T-helper 1 cell treated with Interleukin-12 subunit alpha and Interleukin-12 subunit beta and Interleukin-4 antibody, amounts not matched to agents 30 μg/mL and 1 μg/mL, for 36 hours (primary cell): Measurements from ENCODE around the gene INCA1.

Experiments
- H3K27ac Mint-ChIP-seq: one replicate; pipeline ENCODE4 v1.8.0; 2021; ENCODE audit warnings: mild to moderate bottlenecking, mixed read lengths
- H3K27me3 Mint-ChIP-seq: one replicate; pipeline ENCODE4 v1.8.0; 2021; ENCODE audit warnings: low read depth, mixed read lengths
- H3K36me3 Mint-ChIP-seq: one replicate; pipeline ENCODE4 v1.8.0; 2021; ENCODE audit warnings: low read depth, mixed read lengths
- H3K4me1 Mint-ChIP-seq: one replicate; pipeline ENCODE4 v1.8.0; 2021; ENCODE audit warnings: low read depth, mixed read lengths
- H3K4me3 Mint-ChIP-seq: one replicate; pipeline ENCODE4 v1.8.0; 2021; ENCODE audit warnings: mild to moderate bottlenecking, moderate library complexity, mixed read lengths
- H3K9me3 Mint-ChIP-seq: one replicate; pipeline ENCODE4 v1.8.0; 2021; ENCODE audit warnings: mixed read lengths

Gene INCA1

GRCh38 chr17:4953451-4953961 is 43.8 kb downstream of the INCA1 start:
- Mint-ChIP-seq H3K4me3 (no peak overlapping the region), H3K9me3 (no peaks in the 10 kb centered on the region), H3K4me1 (peaks cover 13% of the 10 kb centered on the region), H3K27ac (no peak overlapping the region), H3K27me3 (no peaks in the 10 kb centered on the region), H3K36me3 (peaks cover 4% of the 10 kb centered on the region)

- Mint-ChIP-seq H3K4me1 (peaks cover 9% of the 10 kb centered on the region), H3K36me3 (peaks cover 13% of the 10 kb centered on the region), H3K27ac (peak overlapping the region; percentile 35), H3K27me3 (no peaks in the 10 kb centered on the region), H3K9me3 (no peaks in the 10 kb centered on the region), H3K4me3 (peak overlapping the region; percentile 86)
Observed at GRCh38 chr17:4951486-4951885, 45.8 kb downstream of the INCA1 start.

GRCh38 chr17:4950746-4951204 is 46.5 kb downstream of the INCA1 start, which contains the start of gene ENO3:
Gene ENO3 (plus strand): TSS chr17:4951119. CDS start chr17:4951830, 711 bp downstream.
- Mint-ChIP-seq H3K4me1 (peaks cover 9% of the 10 kb centered on the region), H3K27me3 (no peaks in the 10 kb centered on the region), H3K4me3 (peak within 1 kb of the TSS; percentile 86), H3K27ac (peak within 1 kb of the TSS; percentile 85), H3K9me3 (no peaks in the 10 kb centered on the region), H3K36me3 (peaks cover 20% of the 10 kb centered on the region)

GRCh38 chr17:4950075-4950745 is 47.1 kb downstream of the INCA1 start:
- peaks cover 26% of the 10 kb centered on the region for H3K36me3 Mint-ChIP-seq
- H3K27me3 Mint-ChIP-seq, result no peaks in the 10 kb centered on the region
- H3K9me3 Mint-ChIP-seq, result no peaks in the 10 kb centered on the region
- H3K27ac Mint-ChIP-seq, result peak overlapping the region; percentile 85
- H3K4me3 Mint-ChIP-seq, result peak overlapping the region; percentile 86
- peaks cover 15% of the 10 kb centered on the region for H3K4me1 Mint-ChIP-seq

- Mint-ChIP-seq H3K9me3 (no peaks in the 10 kb centered on the region), H3K27ac (peak overlapping the region; percentile 83), H3K27me3 (no peaks in the 10 kb centered on the region), H3K4me1 (peaks cover 22% of the 10 kb centered on the region), H3K36me3 (peaks cover 33% of the 10 kb centered on the region), H3K4me3 (peak overlapping the region; percentile 79)
Observed at GRCh38 chr17:4949321-4950074, 47.8 kb downstream of the INCA1 start.

- Mint-ChIP-seq H3K9me3 (no peaks in the 10 kb centered on the region), H3K4me3 (peak overlapping the region; percentile 99), H3K27ac (peak overlapping the region; percentile 99), H3K36me3 (peaks cover 37% of the 10 kb centered on the region), H3K27me3 (no peaks in the 10 kb centered on the region), H3K4me1 (peaks cover 27% of the 10 kb centered on the region)
Observed at GRCh38 chr17:4948931-4949320, 48.4 kb downstream of the INCA1 start.

GRCh38 chr17:4948166-4948930 is 49.0 kb downstream of the INCA1 start, which contains the start of gene PFN1:
Gene PFN1 (minus strand): TSS chr17:4948530. CDS start chr17:4948394, 136 bp downstream.
- H3K4me1 Mint-ChIP-seq, result peaks cover 28% of the 10 kb centered on the region
- H3K4me3 Mint-ChIP-seq, result peak within 1 kb of the TSS; percentile 99
- no peaks in the 10 kb centered on the region for H3K9me3 Mint-ChIP-seq
- H3K27ac Mint-ChIP-seq, result peak within 1 kb of the TSS; percentile 99
- no peaks in the 10 kb centered on the region for H3K27me3 Mint-ChIP-seq
- H3K36me3 Mint-ChIP-seq, result peaks cover 38% of the 10 kb centered on the region

GRCh38 chr17:4947411-4948165 is 49.7 kb downstream of the INCA1 start:
- peaks cover 46% of the 10 kb centered on the region for H3K36me3 Mint-ChIP-seq
- H3K27me3 Mint-ChIP-seq, result no peaks in the 10 kb centered on the region
- H3K4me3 Mint-ChIP-seq, result peak overlapping the region; percentile 90
- no peaks in the 10 kb centered on the region for H3K9me3 Mint-ChIP-seq
- H3K27ac Mint-ChIP-seq, result peak overlapping the region; percentile 85
- peaks cover 34% of the 10 kb centered on the region for H3K4me1 Mint-ChIP-seq

- H3K4me1 Mint-ChIP-seq, result peaks cover 40% of the 10 kb centered on the region
- H3K27me3 Mint-ChIP-seq, result no peaks in the 10 kb centered on the region
- peaks cover 52% of the 10 kb centered on the region for H3K36me3 Mint-ChIP-seq
- H3K4me3 Mint-ChIP-seq, result peak overlapping the region; percentile 90
- peak overlapping the region; percentile 85 for H3K27ac Mint-ChIP-seq
- no peaks in the 10 kb centered on the region for H3K9me3 Mint-ChIP-seq
Observed at GRCh38 chr17:4947010-4947410, 50.3 kb downstream of the INCA1 start.

- no peaks in the 10 kb centered on the region for H3K27me3 Mint-ChIP-seq
- no peaks in the 10 kb centered on the region for H3K9me3 Mint-ChIP-seq
- peak overlapping the region; percentile 85 for H3K27ac Mint-ChIP-seq
- peak overlapping the region; percentile 90 for H3K4me3 Mint-ChIP-seq
- peaks cover 57% of the 10 kb centered on the region for H3K36me3 Mint-ChIP-seq
- peaks cover 45% of the 10 kb centered on the region for H3K4me1 Mint-ChIP-seq
Observed at GRCh38 chr17:4946312-4946976, 50.9 kb downstream of the INCA1 start.

GRCh38 chr17:4945944-4946280 is 51.4 kb downstream of the INCA1 start:
- H3K36me3 Mint-ChIP-seq, result peaks cover 63% of the 10 kb centered on the region
- peaks cover 47% of the 10 kb centered on the region for H3K4me1 Mint-ChIP-seq

GRCh38 chr17:4945176-4945943 is 52.0 kb downstream of the INCA1 start:
- Mint-ChIP-seq H3K9me3 (no peaks in the 10 kb centered on the region), H3K27ac (peak overlapping the region; percentile 95), H3K4me3 (peak overlapping the region; percentile 90), H3K36me3 (peaks cover 63% of the 10 kb centered on the region), H3K27me3 (no peaks in the 10 kb centered on the region), H3K4me1 (peaks cover 42% of the 10 kb centered on the region)

More at GRCh38 chr17:4945944-4946280, 51.4 kb downstream of the INCA1 start:
- H3K27me3 Mint-ChIP-seq, result no peaks in the 10 kb centered on the region
- peak overlapping the region; percentile 90 for H3K4me3 Mint-ChIP-seq
- no peaks in the 10 kb centered on the region for H3K9me3 Mint-ChIP-seq
- peak overlapping the region; percentile 95 for H3K27ac Mint-ChIP-seq
